OCI-LY7 (cell line): ENCODE data around the gene KLF16. TPM values are rescaled to one million over a fixed set of nuclear protein-coding genes. Genes with fewer than 3 reads are reported as not detected.

Source experiments
- BruUV-seq: library from RNA; stranded (reverse); fragments of 400-500 nt; replicated peaks from 2 replicates; lab custom pipeline; 2021; lab: Mats Ljungman, UMichigan
- CTCF ChIA-PET: fragments of 300-600 bp; sonication (Branson Sonifier 250); formaldehyde crosslinking; loops from one replicate; lab custom pipeline; 2022; ENCODE audit warnings: antibody characterized with exemption; ENCODE audit not compliant: unreplicated experiment; lab: Charles Lee
- POLR2A ChIA-PET: fragments of 300-600 bp; sonication (Branson Sonifier 250); formaldehyde crosslinking; loops from one replicate; lab custom pipeline; 2022; ENCODE audit warnings: antibody characterized with exemption; lab: Charles Lee
- DNase-seq: peaks from one replicate; pipeline ENCODE4 v3.0.0-alpha.2; 2015; ENCODE audit warnings: low spot score
- H2AFZ ChIP-seq: fragments of 200-600 bp; sonication (generic), shearing (Covaris generic); 2 replicates; pipeline ENCODE4 v1.6.1; 2014; ENCODE audit warnings: mild to moderate bottlenecking, antibody characterized with exemption, low read length, moderate library complexity
- H3K27ac ChIP-seq: fragments of 200-600 bp; sonication (generic); 2 replicates; pipeline ENCODE4 v1.5.1; 2014; ENCODE audit warnings: mixed run types, low read depth, mild to moderate bottlenecking, moderate library complexity, low read length, inconsistent platforms; ENCODE audit not compliant: poor library complexity, severe bottlenecking
- H3K36me3 ChIP-seq: fragments of 200-600 bp; sonication (generic); 2 replicates; pipeline ENCODE4 v1.6.1; 2014; ENCODE audit warnings: mild to moderate bottlenecking, antibody characterized with exemption, low read length, moderate library complexity, mixed read lengths; ENCODE audit not compliant: insufficient read depth
- H3K4me1 ChIP-seq: fragments of 200-600 bp; sonication (generic); 2 replicates; pipeline ENCODE4 v1.5.1; 2014; ENCODE audit warnings: mild to moderate bottlenecking, low read length; ENCODE audit not compliant: insufficient read depth, poor library complexity, severe bottlenecking
- H3K4me2 ChIP-seq: fragments of 200-600 bp; sonication (generic); 2 replicates; pipeline ENCODE4 v1.6.1; 2014; ENCODE audit warnings: mild to moderate bottlenecking, low read length
- H3K4me3 ChIP-seq: fragments of 200-600 bp; sonication (generic); 2 replicates; pipeline ENCODE4 v1.5.1; 2014; ENCODE audit warnings: mild to moderate bottlenecking, low read depth, low read length; ENCODE audit not compliant: poor library complexity, severe bottlenecking
- H3K79me2 ChIP-seq: fragments of 200-600 bp; sonication (generic); 2 replicates; pipeline ENCODE4 v1.6.1; 2016; ENCODE audit warnings: low read depth, mild to moderate bottlenecking, low read length, moderate library complexity, mixed read lengths; ENCODE audit not compliant: insufficient read depth
- H3K9me2 ChIP-seq: fragments of 200-600 bp; sonication (generic); 2 replicates; pipeline ENCODE4 v1.6.1; 2016; ENCODE audit warnings: mild to moderate bottlenecking, low read length, mixed read lengths; ENCODE audit not compliant: insufficient read depth
- H3K9me3 ChIP-seq: fragments of 200-600 bp; sonication (generic); 2 replicates; pipeline ENCODE4 v1.6.1; 2014; ENCODE audit warnings: mild to moderate bottlenecking, mixed run types, low read length, mixed read lengths
- H4K20me1 ChIP-seq: fragments of 200-600 bp; sonication (generic); 2 replicates; pipeline ENCODE4 v1.6.1; 2014; ENCODE audit warnings: mild to moderate bottlenecking, antibody characterized with exemption, low read length, moderate library complexity, mixed read lengths; ENCODE audit not compliant: insufficient read depth
- CTCF ChIP-seq: fragments of 200-600 bp; sonication (generic); conservative IDR thresholded peaks from 2 replicates; pipeline ENCODE4 v1.5.1; 2014; ENCODE audit warnings: mild to moderate bottlenecking, antibody characterized with exemption, low read length, moderate library complexity, mixed read lengths
- EZH2phosphoT487 ChIP-seq: fragments of 200-600 bp; sonication (generic); IDR thresholded peaks from 2 replicates; pipeline ENCODE4 v1.6.1; 2018; ENCODE audit warnings: low read depth, borderline replicate concordance, mild to moderate bottlenecking, mixed run types, antibody characterized with exemption, low read length, moderate library complexity, mixed read lengths
- intact Hi-C: fragments of 100-400 bp; cut with micrococcal nuclease; formaldehyde crosslinking; loops from one replicate; pipeline ENCODE4 v1.10.0; 2022; ENCODE audit not compliant: unreplicated experiment
- total RNA-seq, 2 experiments: library from RNA; depleted of rRNA in 1 of 2; stranded (reverse); fragments of >200 nt in 1 of 2; shearing (Covaris generic) in 1 of 2; gene quantifications; 2 replicates each; pipeline ENCODE4 v1.2.3, GENCODE V29; 2014 to 2022

KLF16 gene
- total RNA-seq, 2 experiments from 2014 or later = 9.6 to 44.4 TPM

- no peak for TF ChIP-seq CTCF
- no peak for TF ChIP-seq EZH2phosphoT487
- peaks cover 73% of the 10 kb centered on the region for H3K79me2 ChIP-seq
These were observed 22.0 kb downstream of the KLF16 start for GRCh38 chr19:1841209-1841924.

GRCh38 chr19:1840541-1841115, 22.8 kb downstream of the KLF16 start:
- POLR2A ChIA-PET = no interaction called here
- no peaks in the 10 kb centered on the region for H3K9me2 ChIP-seq
- H3K4me3 ChIP-seq = no peak overlapping the region
- peaks cover 3% of the 10 kb centered on the region for H3K4me1 ChIP-seq
- H3K27ac ChIP-seq = no peak overlapping the region
- intact Hi-C loops = no loop called here
- H3K79me2 ChIP-seq = peaks cover 73% of the 10 kb centered on the region
- no peak for DNase-seq
- CTCF ChIA-PET = no interaction called here
- BruUV-seq = no TSS peak
- H3K36me3 ChIP-seq = peaks cover 31% of the 10 kb centered on the region; the same call in 1 of the 2 replicates
- no peak for TF ChIP-seq EZH2phosphoT487
- TF ChIP-seq CTCF = no peak
- H4K20me1 ChIP-seq = no peaks in the 10 kb centered on the region; the same call in 1 of the 2 replicates
- H2AFZ ChIP-seq = no peak overlapping the region
- no peak overlapping the region for H3K4me2 ChIP-seq
- H3K9me3 ChIP-seq = no peaks in the 10 kb centered on the region

More at GRCh38 chr19:1841209-1841924, 22.0 kb downstream of the KLF16 start:
- no peak overlapping the region for H2AFZ ChIP-seq
- H3K4me3 ChIP-seq = no peak overlapping the region
- peaks cover 38% of the 10 kb centered on the region; the same call in 1 of the 2 replicates for H3K36me3 ChIP-seq
- no peak overlapping the region for H3K27ac ChIP-seq
- no peaks in the 10 kb centered on the region for H3K9me3 ChIP-seq
- DNase-seq = no peak
- H4K20me1 ChIP-seq = peaks cover under 1% of the 10 kb centered on the region; the same call in 1 of the 2 replicates
- H3K9me2 ChIP-seq = no peaks in the 10 kb centered on the region
- ChIA-PET CTCF (no interaction called here), POLR2A (no interaction called here)
- H3K4me2 ChIP-seq = no peak overlapping the region
- BruUV-seq = no TSS peak
- H3K4me1 ChIP-seq = peaks cover 4% of the 10 kb centered on the region
- intact Hi-C loops = no loop called here
